NCI-H1694 treated with DMSO at 0.1 percent for 48 hours (cell line): Measurements from ENCODE around the gene MYLK3.
"Not testable (repeated sequence)": the region's sequence is repeated elsewhere in the genome, so short reads cannot be mapped to it uniquely, and the experiment has no call there.

Source experiments
- DNase-seq: peaks from one replicate; lab custom pipeline; 2025; lab: John Stamatoyannopoulos, UW

The MYLK3 gene

DNA sequence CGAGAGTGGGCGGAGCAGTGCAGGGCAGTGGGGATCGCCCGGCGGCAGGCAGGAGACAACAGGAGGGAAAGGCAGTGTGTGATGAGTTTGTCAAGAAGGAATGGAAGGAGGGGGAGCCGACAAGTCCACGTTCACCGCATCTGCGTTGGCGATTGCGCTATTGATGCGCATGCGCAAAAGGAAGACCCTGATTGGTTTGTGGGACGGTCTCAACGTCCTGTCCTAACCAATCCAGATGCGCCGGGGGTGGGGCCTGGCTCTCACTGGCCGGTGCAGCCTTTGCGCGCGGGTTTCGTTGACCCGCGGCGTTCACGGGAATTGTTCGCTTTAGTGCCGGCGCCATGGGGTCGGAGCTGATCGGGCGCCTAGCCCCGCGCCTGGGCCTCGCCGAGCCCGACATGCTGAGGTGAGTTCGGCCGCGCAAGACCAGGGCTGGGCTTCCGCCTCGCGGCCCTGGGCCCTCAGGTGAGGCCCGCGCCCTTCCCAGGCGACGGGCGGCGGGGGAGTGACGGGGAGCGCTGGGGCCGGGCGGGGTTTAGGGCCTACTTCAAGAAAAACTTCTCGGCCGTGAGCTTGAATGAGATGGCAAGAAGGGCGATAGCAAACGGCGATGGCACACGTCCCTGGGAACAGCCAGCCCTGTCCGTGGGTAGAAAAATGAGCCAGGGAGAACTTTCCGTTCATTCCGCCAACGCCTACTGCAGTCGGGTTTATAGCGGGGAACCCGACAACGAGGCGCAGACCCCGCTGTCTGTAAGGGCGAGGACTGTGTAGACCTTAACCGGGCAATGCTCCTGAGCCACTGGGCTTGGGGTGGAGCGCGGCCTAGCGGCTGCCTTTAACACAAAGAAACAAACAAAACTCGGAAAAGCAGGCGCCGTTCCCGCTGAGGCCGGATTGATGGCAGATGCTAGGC is 58.5 kb downstream of the MYLK3 start, which contains the start of gene ORC6:
ORC6 (plus strand) TSS at position 295 of the 916 bp plus-strand sequence; CDS start at position 342, 47 bp downstream.
- peak; percentile 98 for DNase-seq

DNA sequence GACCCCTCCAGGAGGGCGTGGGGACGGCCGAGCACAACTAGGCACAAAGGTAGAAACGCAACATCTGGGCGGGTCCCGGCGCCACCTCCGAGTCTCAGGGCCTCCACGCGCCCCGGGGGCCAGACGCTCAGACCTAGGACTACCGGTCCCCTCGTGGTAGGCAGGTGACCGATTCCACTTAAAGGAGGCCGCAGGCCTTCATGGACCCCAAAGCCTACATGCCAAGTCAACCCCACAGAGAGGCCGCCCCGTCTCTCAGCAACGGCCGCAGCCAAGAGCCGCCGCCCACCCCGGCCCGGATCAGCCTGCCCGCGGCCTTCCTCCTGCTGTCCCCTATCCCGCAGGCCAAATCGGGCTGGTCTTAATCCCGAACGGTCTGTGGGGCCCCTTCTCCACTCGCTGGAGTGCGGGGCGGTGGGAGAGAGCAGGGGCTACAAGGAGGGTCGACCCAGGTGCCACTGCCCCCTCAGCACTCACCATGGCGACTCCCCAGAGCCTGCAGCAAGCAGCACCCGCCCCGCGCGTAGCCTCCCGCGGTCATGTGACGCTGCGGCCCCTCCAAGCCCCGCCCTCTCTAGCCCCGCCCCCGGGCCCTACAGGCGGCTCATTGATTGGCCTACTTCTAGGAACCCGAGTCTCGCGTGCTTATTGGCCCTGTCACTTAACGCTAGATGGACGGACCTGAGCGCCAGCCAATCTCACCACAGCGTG is 59.3 kb downstream of the MYLK3 start, which contains the start of gene VPS35:
VPS35 (minus strand) TSS at position 525 of the 711 bp plus-strand sequence; CDS start at position 480, 45 bp downstream.
- peak; percentile 98 for DNase-seq

GRCh38 chr16:46688101-46688653 is 60.0 kb downstream of the MYLK3 start:
- DNase-seq: no peak

DNA sequence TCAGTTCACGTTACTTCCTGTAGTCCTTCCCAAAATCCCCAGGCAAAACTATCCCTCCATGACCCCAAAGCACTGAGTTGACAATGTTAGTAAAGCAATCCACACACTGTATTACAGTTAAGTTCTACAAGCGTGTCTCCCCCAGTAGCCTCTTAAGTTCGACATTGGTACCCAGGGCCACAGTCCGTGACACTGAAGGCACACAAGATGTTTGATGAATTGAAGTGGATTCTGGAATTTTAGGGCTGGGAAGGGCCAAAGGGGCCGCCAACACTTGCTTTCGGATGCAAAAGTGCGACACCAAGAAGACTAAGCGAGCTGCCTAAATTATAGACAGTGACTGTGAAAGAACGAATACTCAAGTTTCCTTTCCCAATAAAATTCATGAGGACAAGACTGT is 60.7 kb downstream of the MYLK3 start:
- DNase-seq: no peak

DNA sequence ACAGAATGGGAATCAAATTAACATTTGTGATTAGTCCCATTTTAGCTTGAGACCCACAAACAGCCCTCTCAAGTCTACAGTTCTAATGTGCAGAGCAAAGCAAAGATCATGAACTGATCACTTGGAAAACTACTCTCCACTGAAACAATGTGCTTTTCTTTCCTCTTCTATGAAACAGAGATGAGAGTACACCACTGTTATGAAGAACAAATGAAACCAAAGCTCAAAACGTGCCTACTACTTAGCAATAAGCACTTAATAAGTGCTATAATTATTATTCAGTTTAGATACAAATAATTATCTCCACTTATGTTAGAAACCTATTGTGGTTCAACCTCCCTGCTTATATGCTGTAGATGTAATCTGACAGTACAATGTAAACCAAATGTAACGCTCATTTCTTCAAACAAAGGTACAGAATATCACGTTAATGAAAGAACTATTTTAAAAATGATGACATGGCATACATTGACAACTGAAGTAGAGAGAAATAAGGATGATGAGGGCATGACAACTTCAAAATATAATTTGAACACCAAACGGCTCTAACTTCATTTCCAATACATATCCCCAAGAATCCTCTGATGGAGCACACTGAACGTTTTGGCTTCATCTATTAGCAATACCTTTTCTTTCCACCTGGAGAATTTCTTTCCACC is 61.2 kb downstream of the MYLK3 start:
- no peak for DNase-seq

GRCh38 chr16:46681867-46682266 is 66.3 kb downstream of the MYLK3 start:
- DNase-seq: not testable (repeated sequence)

GRCh38 chr16:46677943-46678342 is 70.2 kb downstream of the MYLK3 start:
- DNase-seq: not testable (repeated sequence)

GRCh38 chr16:46673320-46674013 is 74.7 kb downstream of the MYLK3 start:
- DNase-seq: peak; percentile 44

GRCh38 chr16:46662123-46662522 is 86.0 kb downstream of the MYLK3 start:
- DNase-seq: no peak

- no peak for DNase-seq
These were observed 89.2 kb downstream of the MYLK3 start for GRCh38 chr16:46658925-46659324.
